Coronary artery (tissue), 2 donors: ENCODE data around the gene TFAP2A.

Source experiments
- DNase-seq: peaks from one replicate; pipeline ENCODE4 v3.0.0-alpha.2; 2017; ENCODE audit warnings: low spot score
- H3K27ac ChIP-seq, 2 donors: fragments of 200-600 bp; sonication (generic); one replicate each; pipeline ENCODE4 v1.5.1; 2016 to 2019
- H3K4me3 ChIP-seq: fragments of 200-600 bp; sonication (generic); 2 replicates; pipeline ENCODE4 v1.5.1; 2016; ENCODE audit warnings: mild to moderate bottlenecking, moderate library complexity
- TF ChIP-seq, protein P1 (sequence below): fragments of 200-600 bp; sonication (generic); IDR thresholded peaks from one replicate; pipeline ENCODE4 v1.5.1; 2019; ENCODE audit warnings: antibody characterized with exemption

The TFAP2A gene

DNA sequence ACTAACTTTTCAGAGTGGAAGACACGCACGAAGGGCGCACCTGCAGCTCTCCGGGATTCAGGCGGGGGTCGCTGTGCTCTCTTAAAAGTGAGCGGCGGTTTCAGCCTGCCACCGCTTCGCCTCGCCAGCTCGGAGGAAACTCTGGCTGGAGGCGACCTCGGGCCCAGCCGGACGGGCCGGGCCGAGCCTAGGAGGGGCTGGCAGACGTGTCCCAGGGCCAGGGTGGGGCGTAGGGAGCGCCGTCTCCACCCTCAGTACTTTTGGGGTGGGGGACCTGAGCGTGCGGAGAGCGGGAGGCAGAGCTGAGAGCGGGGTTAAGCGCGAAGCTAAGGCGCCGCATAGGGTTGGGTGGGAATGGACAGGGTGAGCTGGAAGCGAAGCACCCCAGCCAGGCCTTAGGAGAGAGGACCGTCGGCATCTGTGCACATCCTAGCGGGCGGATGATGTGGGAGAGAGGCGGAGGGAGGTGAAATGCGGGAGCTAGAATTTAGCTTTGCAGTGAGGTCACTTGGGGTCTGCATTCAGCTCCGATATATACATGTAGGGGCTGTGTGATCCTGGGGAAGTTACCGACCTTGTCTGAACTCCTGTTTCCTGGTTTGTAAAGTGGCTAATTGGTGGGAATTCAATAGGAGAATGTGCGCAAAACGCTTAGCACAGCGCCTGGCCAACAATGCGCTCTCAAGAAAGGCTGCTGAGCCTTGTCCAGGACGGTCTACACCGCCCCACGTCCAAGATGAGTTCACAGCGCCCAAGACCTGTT, 6.5 kb upstream of the TFAP2A start:
- H3K27ac ChIP-seq = no peak overlapping the region
- H3K4me3 ChIP-seq = no peak overlapping the region
- TF ChIP-seq, protein P1, sequence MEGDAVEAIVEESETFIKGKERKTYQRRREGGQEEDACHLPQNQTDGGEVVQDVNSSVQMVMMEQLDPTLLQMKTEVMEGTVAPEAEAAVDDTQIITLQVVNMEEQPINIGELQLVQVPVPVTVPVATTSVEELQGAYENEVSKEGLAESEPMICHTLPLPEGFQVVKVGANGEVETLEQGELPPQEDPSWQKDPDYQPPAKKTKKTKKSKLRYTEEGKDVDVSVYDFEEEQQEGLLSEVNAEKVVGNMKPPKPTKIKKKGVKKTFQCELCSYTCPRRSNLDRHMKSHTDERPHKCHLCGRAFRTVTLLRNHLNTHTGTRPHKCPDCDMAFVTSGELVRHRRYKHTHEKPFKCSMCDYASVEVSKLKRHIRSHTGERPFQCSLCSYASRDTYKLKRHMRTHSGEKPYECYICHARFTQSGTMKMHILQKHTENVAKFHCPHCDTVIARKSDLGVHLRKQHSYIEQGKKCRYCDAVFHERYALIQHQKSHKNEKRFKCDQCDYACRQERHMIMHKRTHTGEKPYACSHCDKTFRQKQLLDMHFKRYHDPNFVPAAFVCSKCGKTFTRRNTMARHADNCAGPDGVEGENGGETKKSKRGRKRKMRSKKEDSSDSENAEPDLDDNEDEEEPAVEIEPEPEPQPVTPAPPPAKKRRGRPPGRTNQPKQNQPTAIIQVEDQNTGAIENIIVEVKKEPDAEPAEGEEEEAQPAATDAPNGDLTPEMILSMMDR = no peak
- DNase-seq = no peak

DNA sequence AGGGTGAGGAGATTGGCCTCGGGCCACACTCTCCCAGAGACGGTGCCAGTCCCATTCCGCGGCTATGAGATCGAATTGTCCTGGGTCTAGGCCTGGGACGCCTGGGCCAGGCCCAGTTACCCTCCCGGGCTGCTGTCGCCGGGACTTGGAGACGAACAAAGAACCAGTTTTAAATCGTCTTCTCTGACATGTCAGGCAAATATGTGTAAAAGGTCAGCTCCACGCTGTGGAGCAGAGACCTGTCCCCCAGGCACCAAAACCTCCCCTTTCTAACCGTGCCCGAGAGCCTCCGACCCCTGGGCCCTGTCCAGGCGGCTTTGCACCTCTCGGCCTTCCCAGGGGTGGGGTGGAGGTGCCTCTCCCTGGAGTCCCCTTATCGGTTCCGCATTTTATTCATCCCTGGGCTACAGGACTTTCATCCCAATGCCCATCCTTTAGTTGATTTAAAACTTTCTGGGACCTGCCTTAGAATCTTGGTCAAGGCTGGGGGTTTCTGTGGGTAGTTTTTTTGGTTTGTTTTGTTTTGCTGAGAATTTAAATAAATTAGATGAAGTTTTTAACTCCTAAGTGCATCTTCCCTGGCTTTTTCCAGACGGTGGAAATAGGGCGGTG, 5.8 kb upstream of the TFAP2A start:
- TF ChIP-seq, protein P1 = no peak
- no peak for DNase-seq
- Histone ChIP-seq H3K27ac (no peak overlapping the region), H3K4me3 (no peak overlapping the region)

DNA sequence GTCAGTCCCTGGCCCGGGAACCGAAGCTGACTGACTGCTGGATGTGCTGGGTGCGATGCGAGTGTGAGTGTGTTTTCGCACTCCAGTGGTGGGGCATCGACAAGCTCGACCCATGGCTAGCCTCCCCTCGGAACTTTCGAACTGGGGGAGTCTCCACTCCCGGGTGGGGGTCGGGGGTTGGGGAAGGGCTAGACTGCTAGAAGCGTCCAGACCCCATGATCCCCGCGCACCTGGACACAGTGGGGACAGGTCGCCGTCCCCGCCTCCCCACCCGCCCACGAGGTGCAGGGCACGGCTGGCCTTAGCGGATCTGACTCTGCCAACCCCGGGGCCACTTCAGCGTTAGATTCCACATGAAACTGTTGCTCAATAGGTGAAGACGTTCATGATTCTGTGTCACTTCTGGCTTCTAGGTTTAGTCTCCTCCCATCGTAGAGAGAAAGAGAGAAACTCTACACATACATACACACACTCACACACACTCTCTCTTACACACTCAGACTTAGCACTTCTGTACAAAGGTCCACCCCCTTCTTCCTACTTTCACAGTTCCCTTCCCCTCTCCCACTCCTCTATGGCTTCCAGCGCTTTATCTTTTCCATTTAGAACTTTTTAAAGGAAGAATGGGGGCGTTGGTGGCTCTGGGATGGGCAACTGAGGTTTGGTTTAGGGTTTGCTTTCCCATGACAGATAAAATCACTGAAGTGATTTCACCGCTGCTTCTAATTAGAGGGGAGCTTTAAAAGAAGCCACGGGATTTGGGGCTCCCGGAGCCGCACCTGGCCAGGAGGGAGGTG, 5.1 kb upstream of the TFAP2A start:
- TF ChIP-seq, protein P1 = no peak
- no peak for DNase-seq
- Histone ChIP-seq H3K27ac (no peak overlapping the region), H3K4me3 (no peak overlapping the region)

DNA sequence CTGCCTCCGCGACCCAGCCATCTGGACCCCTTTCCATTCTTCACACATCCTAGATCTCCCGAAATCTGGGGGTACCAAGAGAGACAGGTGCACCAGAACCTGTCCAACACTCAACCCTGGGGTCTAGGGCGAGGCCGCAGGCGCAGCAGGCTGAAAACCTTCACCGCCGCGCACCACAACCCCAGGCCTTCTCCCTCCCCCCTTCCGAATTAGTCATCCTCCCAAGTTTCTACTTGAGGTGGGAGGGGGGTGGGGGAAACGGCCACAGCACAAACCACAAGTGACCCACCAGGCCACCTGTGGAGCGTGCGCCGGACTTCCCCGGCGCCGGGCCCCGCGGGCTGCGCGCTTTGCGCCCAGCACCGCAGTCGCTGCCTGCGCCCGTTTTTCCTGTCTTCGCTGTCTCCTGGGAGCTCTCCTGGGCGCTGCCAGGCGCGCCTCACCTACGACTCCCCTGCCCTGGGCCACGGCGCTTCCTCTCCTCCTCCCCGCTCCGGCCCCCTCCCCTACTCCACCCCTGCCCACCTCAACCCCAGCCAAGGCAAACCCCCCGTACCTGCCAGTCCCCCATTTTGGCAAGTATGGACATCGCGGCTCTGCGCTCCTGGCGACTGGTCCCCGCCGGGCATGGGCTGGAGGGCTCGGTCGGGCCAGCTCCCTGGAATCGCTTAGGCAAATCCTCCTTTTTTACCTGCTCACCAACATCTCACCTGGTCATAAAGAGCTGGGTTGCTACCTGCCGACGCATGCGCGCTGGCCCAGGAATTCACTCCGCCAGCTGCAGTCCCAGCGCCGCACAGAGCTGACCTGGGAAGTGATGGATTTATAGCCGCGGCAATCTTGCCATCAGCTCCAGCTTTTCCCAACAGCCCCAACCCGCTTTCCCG, 4.2 kb upstream of the TFAP2A start:
- TF ChIP-seq, protein P1 = no peak
- Histone ChIP-seq H3K4me3 (no peak overlapping the region), H3K27ac (no peak overlapping the region)
- DNase-seq = no peak

DNA sequence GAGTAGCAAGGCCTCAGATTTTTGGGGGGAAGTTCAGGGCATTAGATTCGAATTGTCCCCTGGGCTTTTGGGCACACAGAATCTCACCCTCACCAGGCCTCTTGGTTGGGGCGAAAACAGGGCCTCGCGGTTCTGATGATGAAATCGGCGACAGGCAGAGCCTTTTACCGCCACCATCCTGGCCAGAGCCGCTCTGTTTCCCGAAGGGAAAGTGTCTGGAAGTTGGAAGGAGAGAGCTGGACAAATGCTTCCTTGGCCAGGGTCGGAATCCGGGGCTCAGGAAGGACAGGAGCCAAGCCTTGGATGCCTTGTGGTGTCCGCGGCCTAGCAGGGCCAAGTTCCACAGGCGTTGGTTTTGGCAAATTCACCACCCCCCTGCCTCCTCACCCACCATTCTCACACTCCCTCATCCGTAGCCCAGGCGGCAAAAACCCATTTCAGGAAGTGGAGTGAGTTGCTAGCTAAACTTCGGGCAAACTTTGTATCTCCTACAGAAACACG, 3.5 kb upstream of the TFAP2A start:
- H3K4me3 ChIP-seq = no peak overlapping the region
- no peak for DNase-seq
- no peak overlapping the region for H3K27ac ChIP-seq
- TF ChIP-seq, protein P1 = no peak

DNA sequence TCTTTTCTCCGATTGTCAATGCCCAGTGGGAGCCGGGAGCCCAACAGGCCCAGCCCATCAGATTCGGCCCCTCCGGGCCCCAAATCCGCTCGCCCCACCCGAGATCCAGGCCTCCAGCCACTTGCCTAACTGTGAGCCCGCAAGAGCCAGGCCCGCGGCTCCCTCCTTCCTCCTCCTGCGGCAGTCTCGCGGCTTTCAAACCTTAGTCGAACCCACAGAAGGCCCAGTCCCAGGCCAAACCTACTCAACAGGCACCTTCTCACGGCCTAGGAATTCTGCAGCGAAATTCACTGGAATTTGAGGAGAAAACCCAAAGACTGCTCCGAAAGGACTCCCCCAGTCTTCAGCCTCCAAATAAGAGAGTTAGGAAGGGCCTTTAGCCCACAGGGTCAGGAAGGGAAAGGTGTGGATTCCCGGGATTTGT, 2.8 kb upstream of the TFAP2A start:
- DNase-seq = no peak
- TF ChIP-seq, protein P1 = no peak
- H3K27ac ChIP-seq = no peak overlapping the region
- no peak overlapping the region for H3K4me3 ChIP-seq
